SK-N-MC (cell line): ENCODE measurements around the gene TEX14.

Experiments used
- DNase-seq: peaks from one replicate; pipeline ENCODE4 v3.0.0-alpha.2; 2011; ENCODE audit warnings: low read depth, low spot score
- H3K27ac ChIP-seq: fragments of 200-600 bp; sonication (generic); 2 replicates; pipeline ENCODE4 v1.5.1; 2016; ENCODE audit warnings: mixed run types
- H3K36me3 ChIP-seq: fragments of 200-600 bp; sonication (generic); 2 replicates; pipeline ENCODE4 v1.6.1; 2017; ENCODE audit warnings: antibody characterized with exemption, low read length, mixed read lengths; ENCODE audit not compliant: insufficient read depth
- H3K4me3 ChIP-seq: fragments of 200-600 bp; sonication (generic); 2 replicates; pipeline ENCODE4 v1.5.1; 2016
- H3K9ac ChIP-seq: fragments of 200-600 bp; sonication (generic); 2 replicates; pipeline ENCODE4 v1.8.0; 2017; ENCODE audit warnings: mixed run types, mixed read lengths; ENCODE audit not compliant: insufficient read length
- H3K9me3 ChIP-seq: fragments of 200-600 bp; sonication (generic); 2 replicates; pipeline ENCODE4 v1.6.1; 2017; ENCODE audit warnings: low read depth, mild to moderate bottlenecking, antibody characterized with exemption, low read length, moderate library complexity, mixed read lengths
- EZH2 ChIP-seq: fragments of 200-600 bp; sonication (generic); IDR thresholded peaks from one replicate; pipeline ENCODE4 v1.6.1; 2017; ENCODE audit warnings: antibody characterized with exemption
- FOXP2 ChIP-seq: optimal IDR thresholded peaks from 2 replicates; pipeline ENCODE3; 2011; ENCODE audit warnings: mild to moderate bottlenecking, moderate library complexity; ENCODE audit not compliant: insufficient read depth; ENCODE audit errors: extremely low read length, control extremely low read depth
- POLR2AphosphoS5 ChIP-seq: IDR thresholded peaks from 2 replicates; pipeline ENCODE4 v1.6.1; 2012; ENCODE audit warnings: mild to moderate bottlenecking, low read depth, low read length, borderline replicate concordance

The TEX14 gene

DNA sequence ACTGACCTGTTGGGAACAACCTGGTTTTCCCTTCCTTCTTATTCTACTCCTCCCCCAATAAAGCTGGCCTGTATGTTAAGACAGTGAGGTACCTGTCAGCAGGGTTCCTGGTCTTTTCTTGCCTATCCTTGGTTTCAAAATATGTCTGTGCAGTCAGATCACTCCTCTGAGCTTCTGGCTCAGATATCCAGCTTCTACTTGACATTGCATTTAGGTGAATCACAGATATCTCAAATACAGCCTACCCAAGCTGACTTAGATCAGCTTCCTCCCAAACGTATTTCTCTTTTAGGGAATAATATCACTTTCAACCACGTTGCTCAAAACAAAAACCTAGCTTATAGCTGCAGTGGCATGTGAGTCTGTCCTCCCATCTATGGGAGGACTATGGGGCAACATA is 48.7 kb downstream of the TEX14 start:
- no peak overlapping the region for H3K9ac ChIP-seq
- no peaks in the 10 kb centered on the region for H3K36me3 ChIP-seq
- H3K4me3 ChIP-seq: no peak overlapping the region
- no peak for TF ChIP-seq POLR2AphosphoS5
- no peak for TF ChIP-seq EZH2
- no peak for TF ChIP-seq FOXP2
- H3K9me3 ChIP-seq: no peaks in the 10 kb centered on the region
- DNase-seq: no peak
- H3K27ac ChIP-seq: no peak overlapping the region

DNA sequence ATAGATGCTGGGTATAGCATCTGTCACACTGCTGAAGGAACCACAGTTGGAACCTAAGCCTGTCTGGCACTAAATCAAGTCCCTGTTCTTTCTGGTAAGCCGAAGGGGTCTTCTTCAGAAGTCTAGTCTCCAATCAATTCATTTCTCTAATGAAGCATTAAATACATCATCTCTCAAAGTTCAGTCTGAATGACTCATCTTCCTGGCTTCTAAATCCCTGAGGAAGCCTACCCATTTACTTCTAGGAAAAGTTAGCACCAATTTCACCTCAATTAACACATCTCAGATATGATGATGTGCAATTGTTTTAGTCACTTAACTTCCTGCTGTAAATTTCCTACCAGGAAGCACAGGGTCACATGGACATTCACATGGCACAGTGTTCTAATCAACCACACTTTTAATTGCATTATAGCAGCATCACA is 49.9 kb downstream of the TEX14 start:
- no peak for TF ChIP-seq EZH2
- no peak for TF ChIP-seq FOXP2
- TF ChIP-seq POLR2AphosphoS5: no peak
- H3K27ac ChIP-seq: no peak overlapping the region
- DNase-seq: no peak
- H3K36me3 ChIP-seq: no peaks in the 10 kb centered on the region
- no peak overlapping the region for H3K4me3 ChIP-seq
- H3K9ac ChIP-seq: no peak overlapping the region
- H3K9me3 ChIP-seq: no peaks in the 10 kb centered on the region

DNA sequence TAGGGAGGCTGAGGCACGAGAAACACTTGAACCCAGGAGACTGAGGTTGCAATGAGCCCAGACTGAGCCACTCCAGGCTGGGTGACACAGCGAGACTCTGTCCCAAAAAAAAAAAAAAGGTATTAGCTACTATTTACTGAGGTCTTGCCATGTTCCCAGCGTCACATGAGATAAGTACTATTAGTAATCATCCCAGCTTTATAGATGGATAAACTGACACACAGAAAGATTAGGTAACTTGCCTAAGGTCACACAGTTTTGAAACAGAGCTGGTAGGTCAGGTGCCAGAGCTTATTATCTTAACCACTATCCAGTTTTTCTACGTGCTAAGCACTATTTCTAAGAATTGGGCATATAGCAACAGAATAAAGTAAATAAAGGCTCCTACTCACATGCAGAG is 51.6 kb downstream of the TEX14 start:
- TF ChIP-seq EZH2 (no peak), POLR2AphosphoS5 (no peak), FOXP2 (no peak)
- H3K36me3 ChIP-seq: no peaks in the 10 kb centered on the region
- no peak overlapping the region for H3K27ac ChIP-seq
- H3K9ac ChIP-seq: no peak overlapping the region
- H3K9me3 ChIP-seq: no peaks in the 10 kb centered on the region
- DNase-seq: no peak
- H3K4me3 ChIP-seq: no peak overlapping the region

DNA sequence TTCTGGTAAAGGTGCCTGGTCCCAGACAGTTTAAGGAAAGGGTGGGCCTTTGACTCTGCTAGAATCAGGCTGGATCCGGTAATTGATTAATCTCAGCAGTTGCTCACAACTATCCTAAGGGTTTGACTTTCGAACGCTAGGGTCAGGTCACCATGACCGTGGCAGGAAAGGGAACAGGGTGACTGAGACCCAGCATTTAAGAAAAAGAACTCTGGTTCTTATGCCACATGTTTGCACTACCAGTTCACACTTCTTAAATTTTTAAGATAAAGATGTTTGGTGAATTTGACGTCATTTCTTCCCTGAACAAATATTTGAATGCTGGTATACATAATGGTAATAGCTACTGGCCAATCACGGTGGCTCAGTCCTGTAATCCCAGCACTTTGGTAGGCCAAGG is 52.2 kb downstream of the TEX14 start:
- DNase-seq: no peak
- Histone ChIP-seq H3K9ac (no peak overlapping the region), H3K36me3 (no peaks in the 10 kb centered on the region), H3K9me3 (no peaks in the 10 kb centered on the region), H3K4me3 (no peak overlapping the region), H3K27ac (no peak overlapping the region)
- TF ChIP-seq EZH2: no peak
- TF ChIP-seq POLR2AphosphoS5: no peak
- no peak for TF ChIP-seq FOXP2

GRCh38 chr17:58637011-58637570 is 54.8 kb downstream of the TEX14 start:
- no peak overlapping the region for H3K4me3 ChIP-seq
- no peak for TF ChIP-seq EZH2
- no peak for TF ChIP-seq POLR2AphosphoS5
- no peak for TF ChIP-seq FOXP2
- no peaks in the 10 kb centered on the region for H3K36me3 ChIP-seq
- H3K27ac ChIP-seq: no peak overlapping the region
- no peak for DNase-seq
- no peak overlapping the region for H3K9ac ChIP-seq
- no peaks in the 10 kb centered on the region for H3K9me3 ChIP-seq

GRCh38 chr17:58632324-58633314 is 59.2 kb downstream of the TEX14 start:
- Histone ChIP-seq H3K9me3 (no peaks in the 10 kb centered on the region), H3K9ac (peak overlapping the region; percentile 82), H3K27ac (peak overlapping the region; percentile 97), H3K4me3 (peak overlapping the region; percentile 80), H3K36me3 (no peaks in the 10 kb centered on the region)
- TF ChIP-seq POLR2AphosphoS5 (no peak), EZH2 (no peak), FOXP2 (no peak)
- DNase-seq: no peak

GRCh38 chr17:58631523-58632323 is 60.1 kb downstream of the TEX14 start:
- H3K9ac ChIP-seq: peak overlapping the region; percentile 82
- H3K9me3 ChIP-seq: no peaks in the 10 kb centered on the region
- H3K4me3 ChIP-seq: peak overlapping the region; percentile 80
- peak overlapping the region; percentile 97 for H3K27ac ChIP-seq
- TF ChIP-seq FOXP2 (peak; percentile 34), EZH2 (no peak), POLR2AphosphoS5 (peak; percentile 100)
- no peaks in the 10 kb centered on the region for H3K36me3 ChIP-seq
- peak; percentile 99 for DNase-seq
